SK-N-SH (cell line): Measurements from ENCODE around the gene MDH2. TPM values are rescaled to one million over a fixed set of nuclear protein-coding genes. Genes with fewer than 3 reads are reported as not detected.
"Not testable (repeated sequence)": the region's sequence is repeated elsewhere in the genome, so short reads cannot be mapped to it uniquely, and the experiment has no call there.

Experiments used
- CTCF ChIA-PET: fragments of 300-600, 350-600 bp; formaldehyde crosslinking; extraction: SDS; loops from one replicate; lab custom pipeline; 2021; lab: Yijun Ruan, JAX
- POLR2A ChIA-PET: fragments of 350-600 bp; sonication (Branson Sonifier 250); formaldehyde crosslinking; extraction: SDS; loops from one replicate; lab custom pipeline; 2020; ENCODE audit warnings: antibody characterized with exemption, inconsistent platforms; lab: Yijun Ruan, JAX
- DNase-seq: peaks from one replicate; pipeline ENCODE4 v3.0.0; 2012
- H2AFZ ChIP-seq: fragments of 200-600 bp; sonication (generic); 2 replicates; pipeline ENCODE4 v1.8.1; 2016; ENCODE audit warnings: antibody characterized with exemption, mild to moderate bottlenecking, low read depth
- H3F3A ChIP-seq: fragments of 200-600 bp; sonication (generic); replicated peaks from 2 replicates; pipeline ENCODE3; 2016; ENCODE audit warnings: antibody characterized with exemption, mild to moderate bottlenecking; ENCODE audit not compliant: insufficient read depth
- H3K27ac ChIP-seq, 2 experiments: fragments of 200-500 bp in 1 of 2; fragments of 200-600 bp in 1 of 2; sonication (Bioruptor generic) in 1 of 2; sonication (generic), shearing (Covaris generic) in 1 of 2; 2 replicates each; pipeline versions ENCODE4 v1.5.1 to v1.6.1; 2014 to 2016; ENCODE audit warnings: low read depth in 2 of 2, inconsistent platforms in 1 of 2, low read length in 1 of 2, mild to moderate bottlenecking in 1 of 2, mixed read lengths in 1 of 2
- H3K27me3 ChIP-seq: fragments of 200-600 bp; sonication (generic), shearing (Covaris generic); 2 replicates; pipeline ENCODE4 v1.6.1; 2016; ENCODE audit warnings: mixed run types; ENCODE audit not compliant: insufficient read depth
- H3K36me3 ChIP-seq, 2 experiments: fragments of 200-500 bp in 1 of 2; fragments of 200-600 bp in 1 of 2; sonication (Bioruptor generic) in 1 of 2; sonication (generic) in 1 of 2; replicated peaks in 1 of 2; 2 replicates each; pipeline versions ENCODE3 to v1.5.1; 2014 to 2016; ENCODE audit warnings: low read length in 1 of 2, mild to moderate bottlenecking in 1 of 2; ENCODE audit not compliant: insufficient read depth in 2 of 2, control insufficient read depth in 1 of 2
- H3K4me1 ChIP-seq, 2 experiments: fragments of 200-500 bp in 1 of 2; fragments of 200-600 bp in 1 of 2; sonication (Bioruptor generic) in 1 of 2; sonication (generic), shearing (Covaris generic) in 1 of 2; 2 replicates each; pipeline versions ENCODE4 v1.5.1 to v1.6.1; 2014 to 2016; ENCODE audit warnings: low read depth in 1 of 2, low read length in 1 of 2, mixed run types in 1 of 2; ENCODE audit not compliant: insufficient read depth in 2 of 2, control insufficient read depth in 1 of 2
- H3K4me2 ChIP-seq: fragments of 200-600 bp; sonication (generic), shearing (Covaris generic); 2 replicates; pipeline ENCODE4 v1.6.1; 2017; ENCODE audit warnings: mixed run types
- H3K4me3 ChIP-seq, 2 experiments: fragments of 200-500 bp in 1 of 2; fragments of 200-600 bp in 1 of 2; sonication (Bioruptor generic) in 1 of 2; sonication (generic), shearing (Covaris generic) in 1 of 2; 2 replicates each; pipeline versions ENCODE4 v1.5.1 to v1.8.1; 2014 to 2016; ENCODE audit warnings: low read depth in 2 of 2, inconsistent platforms in 1 of 2, low read length in 1 of 2, mild to moderate bottlenecking in 1 of 2, mixed read lengths in 1 of 2, moderate library complexity in 1 of 2
- H3K79me2 ChIP-seq: fragments of 200-600 bp; sonication (generic); 2 replicates; pipeline ENCODE4 v1.8.1; 2017; ENCODE audit warnings: mild to moderate bottlenecking; ENCODE audit not compliant: insufficient read depth
- H3K9ac ChIP-seq: fragments of 200-600 bp; sonication (generic); 2 replicates; pipeline ENCODE4 v1.6.1; 2017; ENCODE audit warnings: mixed run types
- H3K9me2 ChIP-seq: fragments of 200-600 bp; sonication (generic); 2 replicates; pipeline ENCODE4 v1.6.1; 2017; ENCODE audit warnings: mixed run types
- H3K9me3 ChIP-seq: fragments of 200-600 bp; sonication (generic); 2 replicates; pipeline ENCODE4 v1.6.1; 2017; ENCODE audit warnings: mixed run types, mild to moderate bottlenecking, moderate library complexity
- H4K20me1 ChIP-seq: fragments of 200-600 bp; sonication (generic); 2 replicates; pipeline ENCODE4 v1.6.1; 2017; ENCODE audit warnings: mild to moderate bottlenecking, mixed run types; ENCODE audit not compliant: insufficient read depth
- CHD2 ChIP-seq: fragments of 150-350 bp; IDR thresholded peaks from 2 replicates; pipeline ENCODE4 v1.6.1; 2018; ENCODE audit warnings: low read length; ENCODE audit not compliant: partially characterized antibody
- ELF1 ChIP-seq: IDR thresholded peaks from 2 replicates; pipeline ENCODE4 v1.4.0; 2012
- EZH2phosphoT487 ChIP-seq: fragments of 200-600 bp; sonication (generic); IDR thresholded peaks from 2 replicates; pipeline ENCODE4 v1.6.1; 2017; ENCODE audit warnings: low read depth, mixed run types, mild to moderate bottlenecking, antibody characterized with exemption, moderate library complexity, borderline replicate concordance
- FOSL2 ChIP-seq: IDR thresholded peaks from 2 replicates; pipeline ENCODE4 v1.4.0; 2012; ENCODE audit warnings: low read depth, mild to moderate bottlenecking, moderate library complexity, borderline replicate concordance
- FOXJ3 ChIP-seq: sonication (generic); formaldehyde crosslinking; IDR thresholded peaks from 2 replicates; pipeline ENCODE4 v1.5.1; 2020; ENCODE audit warnings: mild to moderate bottlenecking, missing genetic modification reagents
- FOXM1 ChIP-seq: IDR thresholded peaks from 2 replicates; pipeline ENCODE4 v1.4.0; 2012; ENCODE audit warnings: low read depth, mild to moderate bottlenecking
- GABPA ChIP-seq: IDR thresholded peaks from 2 replicates; pipeline ENCODE4 v1.4.0; 2012; ENCODE audit warnings: low read depth, mild to moderate bottlenecking
- JUND ChIP-seq: IDR thresholded peaks from 2 replicates; pipeline ENCODE4 v1.4.0; 2012
- MEF2A ChIP-seq: IDR thresholded peaks from 2 replicates; pipeline ENCODE4 v1.4.0; 2012; ENCODE audit warnings: low read depth, borderline replicate concordance
- NFIC ChIP-seq: IDR thresholded peaks from 2 replicates; pipeline ENCODE4 v1.4.0; 2012; ENCODE audit warnings: borderline replicate concordance
- NRF1 ChIP-seq: IDR thresholded peaks from 2 replicates; pipeline ENCODE4 v1.6.1; 2012; ENCODE audit warnings: low read depth, mild to moderate bottlenecking, low read length
- RCOR1 ChIP-seq: fragments of 150-350 bp; IDR thresholded peaks from 2 replicates; pipeline ENCODE4 v1.6.1; 2017; ENCODE audit warnings: antibody characterized with exemption, low read length
- SIN3A ChIP-seq: IDR thresholded peaks from 2 replicates; pipeline ENCODE4 v1.6.1; 2012; ENCODE audit warnings: low read depth, mild to moderate bottlenecking, low read length, moderate library complexity, borderline replicate concordance
- TAF1 ChIP-seq: IDR thresholded peaks from 2 replicates; pipeline ENCODE4 v1.6.1; 2012; ENCODE audit warnings: low read depth, mild to moderate bottlenecking, low read length, moderate library complexity, borderline replicate concordance
- YY1 ChIP-seq: IDR thresholded peaks from 2 replicates; pipeline ENCODE4 v1.4.0; 2012; ENCODE audit warnings: low read depth, mild to moderate bottlenecking
- WGBS: methylation state at CpG from one replicate; pipeline ENCODE4 v1.1.6; 2017; ENCODE audit warnings: low lambda C conversion rate; 5-methylcytosine and 5-hydroxymethylcytosine counted together
- polyA plus RNA-seq, 3 experiments: library from polyadenylated mRNA; depleted of rRNA; stranded (reverse); fragments of >200 nt; gene quantifications; 2 replicates each; pipeline ENCODE4 v1.2.3, GENCODE V29; 2012
- TF ChIP-seq, protein P1 (sequence below): IDR thresholded peaks from 2 replicates; pipeline ENCODE4; 2012
- TF ChIP-seq, protein P2 (sequence below): fragments of 150-350 bp; IDR thresholded peaks from 2 replicates; pipeline ENCODE4 v1.6.1; 2016; ENCODE audit warnings: mild to moderate bottlenecking, low read depth, low read length
- TF ChIP-seq, protein P3 (sequence below): IDR thresholded peaks from 2 replicates; pipeline ENCODE4 v1.4.0; 2012; ENCODE audit warnings: low read depth, borderline replicate concordance

The MDH2 gene
- polyA plus RNA-seq, 1 of the 3 experiments (the other 2 are of a cell fraction) = 301 TPM

DNA sequence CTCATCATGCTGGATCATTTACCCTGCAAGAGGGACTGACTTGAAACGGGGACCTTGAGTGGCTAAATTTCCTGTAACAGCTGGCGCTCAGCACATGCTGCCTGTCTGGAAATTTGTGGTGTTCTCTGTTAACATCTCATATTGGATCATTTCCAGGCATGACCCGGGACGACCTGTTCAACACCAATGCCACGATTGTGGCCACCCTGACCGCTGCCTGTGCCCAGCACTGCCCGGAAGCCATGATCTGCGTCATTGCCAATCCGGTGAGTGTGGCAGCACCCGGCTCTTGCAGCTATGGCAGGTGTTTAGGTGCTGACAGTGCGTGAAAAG is 9.9 kb downstream of the MDH2 start:
- Histone ChIP-seq H3K4me3 (no peak overlapping the region), H2AFZ (no peak overlapping the region), H3K9me3 (no peaks in the 10 kb centered on the region), H4K20me1 (peaks cover 34% of the 10 kb centered on the region), H3K4me2 (no peak overlapping the region), H3K79me2 (peaks cover 50% of the 10 kb centered on the region), H3K27me3 (no peaks in the 10 kb centered on the region), H3K4me1 (peaks cover 0 to 21% of the 10 kb centered on the region in 2 experiments; a peak in 2 of 4 replicates), H3K36me3 (peaks cover 58 to 84% of the 10 kb centered on the region in 2 experiments), H3K27ac (no peak overlapping the region), H3K9ac (no peak overlapping the region), H3F3A (peaks cover 17% of the 10 kb centered on the region), H3K9me2 (no peaks in the 10 kb centered on the region)
- ChIA-PET POLR2A (interaction anchor here (2.3 kb wide), 1 partner anchor 10 kb away, joined by 8 read pairs; the partner anchor contains the start of genes MDH2 and STYXL1), CTCF (interaction anchor here (0.7 kb wide), 1 partner anchor 106 kb away, joined by 3 read pairs; no protein-coding TSS in a partner anchor)
- no peak for DNase-seq
- no peak for TF ChIP-seq GABPA
- TF ChIP-seq TAF1 = no peak
- 95% methylated on average over 11 of the region's 11 CpGs for WGBS

DNA sequence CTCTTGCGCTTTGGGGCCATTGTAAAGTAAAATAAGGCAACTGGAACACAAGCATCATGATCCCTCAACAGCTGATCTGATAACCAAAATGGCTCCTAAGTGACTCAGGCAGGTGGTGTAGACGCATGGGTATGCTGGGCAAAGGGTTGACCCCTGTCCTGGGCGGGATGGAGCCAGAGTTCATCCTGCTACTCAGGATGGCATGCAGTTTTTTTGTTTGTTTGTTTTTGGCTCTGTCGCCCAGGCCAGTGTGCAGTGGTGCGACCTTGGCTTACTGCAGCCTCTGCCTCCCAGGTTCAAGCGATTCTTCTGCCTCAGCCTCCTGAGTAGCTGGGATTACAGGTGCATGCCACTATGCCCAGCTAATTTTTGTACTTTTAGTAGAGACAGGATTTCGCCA is 10.8 kb downstream of the MDH2 start:
- H3K36me3 ChIP-seq = peaks cover 61 to 84% of the 10 kb centered on the region in 2 experiments
- H3K9me2 ChIP-seq, POLR2A ChIA-PET, DNase-seq, H2AFZ ChIP-seq, H3K9ac ChIP-seq, H3K9me3 ChIP-seq, H3K27ac ChIP-seq, H3K4me2 ChIP-seq, H3K4me3 ChIP-seq, H3K27me3 ChIP-seq: not testable (repeated sequence)
- H3K4me1 ChIP-seq = peaks cover 0 to 17% of the 10 kb centered on the region in 2 experiments; a peak in 2 of 4 replicates
- H3F3A ChIP-seq = peaks cover 13% of the 10 kb centered on the region
- CTCF ChIA-PET = interaction anchor here (1.0 to 1.3 kb wide), 3 partner anchors 11 to 38 kb away, joined by 3 to 4 read pairs (median 3); partner anchors contain the start of genes MDH2 and STYXL1
- peaks cover 24% of the 10 kb centered on the region for H4K20me1 ChIP-seq
- 96% methylated on average over 7 of the region's 7 CpGs for whole genome bisulfite sequencing
- peaks cover 40% of the 10 kb centered on the region for H3K79me2 ChIP-seq

DNA sequence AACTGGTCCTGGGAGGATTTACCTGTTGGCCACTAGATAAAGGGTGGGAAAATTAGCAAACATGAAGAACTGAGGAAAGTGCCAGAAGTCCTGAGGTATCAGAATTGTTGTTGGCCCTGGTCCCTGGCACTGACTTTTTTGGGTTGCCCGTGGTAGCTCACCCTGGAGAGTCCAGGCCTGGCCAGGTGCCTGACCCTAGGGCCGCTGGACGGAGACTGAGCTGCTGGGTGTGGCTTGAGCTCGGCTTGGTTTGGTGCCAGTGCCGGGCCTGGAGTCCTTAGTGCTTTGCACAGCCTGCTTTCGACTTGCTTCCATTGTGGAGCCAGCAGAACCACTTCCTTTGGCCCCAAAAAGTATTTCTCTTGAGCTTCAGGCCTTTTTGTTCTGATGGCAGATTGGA is 12.9 kb downstream of the MDH2 start:
- H3K27ac ChIP-seq = no peak overlapping the region
- WGBS = 71% methylated on average over 4 of the region's 6 CpGs
- no peaks in the 10 kb centered on the region for H3K9me3 ChIP-seq
- no peak overlapping the region for H2AFZ ChIP-seq
- DNase-seq = no peak
- H3K4me1 ChIP-seq = no peaks in the 10 kb centered on the region
- peaks cover 19% of the 10 kb centered on the region for H3K79me2 ChIP-seq
- no peaks in the 10 kb centered on the region for H3K27me3 ChIP-seq
- H3K9ac ChIP-seq = no peak overlapping the region
- ChIA-PET CTCF (interaction anchor here (1.1 to 1.4 kb wide), 2 partner anchors 11 to 41 kb away, joined by 3 to 4 read pairs; no protein-coding TSS in a partner anchor), POLR2A (interaction anchor here (1.9 kb wide), 1 partner anchor 13 kb away, joined by 8 read pairs; the partner anchor contains the start of genes MDH2 and STYXL1)
- H3F3A ChIP-seq = peaks cover 6% of the 10 kb centered on the region
- peaks cover 68 to 92% of the 10 kb centered on the region in 2 experiments for H3K36me3 ChIP-seq
- no peak overlapping the region for H3K4me2 ChIP-seq
- H3K9me2 ChIP-seq = no peaks in the 10 kb centered on the region
- no peak overlapping the region for H3K4me3 ChIP-seq
- 0 out of 2 replicates have a peak, but pooled peaks cover 6% of the 10 kb centered on the region for H4K20me1 ChIP-seq
- TF ChIP-seq MEF2A = no peak
- no peak for TF ChIP-seq FOXM1
- no peak for TF ChIP-seq CHD2
- TF ChIP-seq NRF1 = no peak
- TF ChIP-seq NFIC = no peak
- no peak for TF ChIP-seq YY1
- no peak for TF ChIP-seq SIN3A
- no peak for TF ChIP-seq RCOR1
- no peak for TF ChIP-seq FOXJ3 (CRISPR knock-in tag)
- TF ChIP-seq EZH2phosphoT487 = no peak
- TF ChIP-seq, protein P1, sequence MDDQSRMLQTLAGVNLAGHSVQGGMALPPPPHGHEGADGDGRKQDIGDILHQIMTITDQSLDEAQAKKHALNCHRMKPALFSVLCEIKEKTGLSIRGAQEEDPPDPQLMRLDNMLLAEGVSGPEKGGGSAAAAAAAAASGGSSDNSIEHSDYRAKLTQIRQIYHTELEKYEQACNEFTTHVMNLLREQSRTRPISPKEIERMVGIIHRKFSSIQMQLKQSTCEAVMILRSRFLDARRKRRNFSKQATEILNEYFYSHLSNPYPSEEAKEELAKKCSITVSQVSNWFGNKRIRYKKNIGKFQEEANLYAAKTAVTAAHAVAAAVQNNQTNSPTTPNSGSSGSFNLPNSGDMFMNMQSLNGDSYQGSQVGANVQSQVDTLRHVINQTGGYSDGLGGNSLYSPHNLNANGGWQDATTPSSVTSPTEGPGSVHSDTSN = no peak
- no peak for TF ChIP-seq TAF1
- no peak for TF ChIP-seq JUND
- TF ChIP-seq FOSL2 = no peak
- TF ChIP-seq, protein P2, sequence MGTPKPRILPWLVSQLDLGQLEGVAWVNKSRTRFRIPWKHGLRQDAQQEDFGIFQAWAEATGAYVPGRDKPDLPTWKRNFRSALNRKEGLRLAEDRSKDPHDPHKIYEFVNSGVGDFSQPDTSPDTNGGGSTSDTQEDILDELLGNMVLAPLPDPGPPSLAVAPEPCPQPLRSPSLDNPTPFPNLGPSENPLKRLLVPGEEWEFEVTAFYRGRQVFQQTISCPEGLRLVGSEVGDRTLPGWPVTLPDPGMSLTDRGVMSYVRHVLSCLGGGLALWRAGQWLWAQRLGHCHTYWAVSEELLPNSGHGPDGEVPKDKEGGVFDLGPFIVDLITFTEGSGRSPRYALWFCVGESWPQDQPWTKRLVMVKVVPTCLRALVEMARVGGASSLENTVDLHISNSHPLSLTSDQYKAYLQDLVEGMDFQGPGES = no peak
- TF ChIP-seq, protein P3, sequence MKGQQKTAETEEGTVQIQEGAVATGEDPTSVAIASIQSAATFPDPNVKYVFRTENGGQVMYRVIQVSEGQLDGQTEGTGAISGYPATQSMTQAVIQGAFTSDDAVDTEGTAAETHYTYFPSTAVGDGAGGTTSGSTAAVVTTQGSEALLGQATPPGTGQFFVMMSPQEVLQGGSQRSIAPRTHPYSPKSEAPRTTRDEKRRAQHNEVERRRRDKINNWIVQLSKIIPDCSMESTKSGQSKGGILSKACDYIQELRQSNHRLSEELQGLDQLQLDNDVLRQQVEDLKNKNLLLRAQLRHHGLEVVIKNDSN = no peak
- TF ChIP-seq ELF1 = no peak
